ENCODE data around the gene LAMB1. TPM values are rescaled to one million over a fixed set of nuclear protein-coding genes. Genes with fewer than 3 reads are reported as not detected.

LAMB1 gene
- total RNA-seq, 1 experiment from 2014 or later, result 61.0 TPM

DNA sequence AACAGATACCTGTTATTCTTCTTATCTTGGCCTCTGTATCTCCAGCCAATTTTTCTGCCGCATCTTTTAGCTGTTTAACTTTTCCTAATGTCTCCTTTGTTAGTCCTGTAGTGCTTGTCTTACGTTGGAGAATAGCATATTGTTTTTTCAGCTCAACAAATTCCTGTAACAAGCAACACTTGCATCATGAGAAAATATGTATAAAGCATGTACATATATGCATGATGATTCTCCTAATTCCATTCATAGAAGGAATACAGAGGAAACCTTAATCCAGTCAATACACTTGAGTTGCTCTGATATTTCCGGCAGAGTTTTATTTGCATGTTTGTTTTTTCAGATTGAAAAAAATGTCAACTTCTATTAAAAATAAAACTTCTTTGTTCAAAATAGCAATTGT, 26.1 kb upstream of the LAMB1 start:
- Histone ChIP-seq H3K4me3 (ENCODE audit: insufficient read depth, low read depth, low read length) (no peak overlapping the region), H3K36me3 (replicated peaks; ENCODE audit: control insufficient read depth, insufficient read depth, low read length) (no peaks in the 10 kb centered on the region), H3K27me3 (ENCODE audit: control insufficient read depth, insufficient read depth, low read length) (no peaks in the 10 kb centered on the region)
- no peak for DNase-seq

GRCh38 chr7:108028111-108028510, 25.1 kb upstream of the LAMB1 start:
- H3K27me3 ChIP-seq (ENCODE audit: control insufficient read depth, insufficient read depth, low read length), result no peaks in the 10 kb centered on the region
- H3K36me3 ChIP-seq (replicated peaks; ENCODE audit: control insufficient read depth, insufficient read depth, low read length), result no peaks in the 10 kb centered on the region
- DNase-seq, result no peak

DNA sequence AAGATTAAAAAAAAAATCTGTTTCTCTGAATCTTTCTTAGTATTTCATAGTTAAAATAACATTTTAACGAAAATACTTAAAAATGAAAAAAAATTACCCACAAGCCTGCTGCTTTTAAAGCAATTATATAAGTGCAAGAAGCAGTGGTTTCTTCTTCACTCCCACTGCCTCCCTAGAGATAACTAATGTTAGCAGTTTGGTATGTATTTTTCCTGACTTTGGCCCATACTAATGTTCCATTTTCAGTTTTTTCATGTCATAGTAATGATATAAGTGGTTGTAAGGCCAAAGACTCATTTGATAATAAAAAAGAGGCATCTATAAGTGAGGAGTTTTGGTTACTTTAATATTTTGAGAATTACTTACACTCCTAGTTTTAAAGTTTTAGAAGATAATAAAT, 24.3 kb upstream of the LAMB1 start:
- no peaks in the 10 kb centered on the region for H3K36me3 ChIP-seq (replicated peaks; ENCODE audit: control insufficient read depth, insufficient read depth, low read length)
- H3K27me3 ChIP-seq (ENCODE audit: control insufficient read depth, insufficient read depth, low read length), result no peaks in the 10 kb centered on the region
- no peak overlapping the region for H3K4me3 ChIP-seq (ENCODE audit: insufficient read depth, low read depth, low read length)
- DNase-seq, result no peak

More at GRCh38 chr7:108028111-108028510, 25.1 kb upstream of the LAMB1 start:
- no peak overlapping the region for H3K4me3 ChIP-seq (ENCODE audit: insufficient read depth, low read depth, low read length)

GRCh38 chr7:108026647-108027046, 23.7 kb upstream of the LAMB1 start:
- no peak for DNase-seq
- H3K4me3 ChIP-seq (ENCODE audit: insufficient read depth, low read depth, low read length), result no peak overlapping the region
- no peaks in the 10 kb centered on the region for H3K36me3 ChIP-seq (replicated peaks; ENCODE audit: control insufficient read depth, insufficient read depth, low read length)
- no peaks in the 10 kb centered on the region for H3K27me3 ChIP-seq (ENCODE audit: control insufficient read depth, insufficient read depth, low read length)

DNA sequence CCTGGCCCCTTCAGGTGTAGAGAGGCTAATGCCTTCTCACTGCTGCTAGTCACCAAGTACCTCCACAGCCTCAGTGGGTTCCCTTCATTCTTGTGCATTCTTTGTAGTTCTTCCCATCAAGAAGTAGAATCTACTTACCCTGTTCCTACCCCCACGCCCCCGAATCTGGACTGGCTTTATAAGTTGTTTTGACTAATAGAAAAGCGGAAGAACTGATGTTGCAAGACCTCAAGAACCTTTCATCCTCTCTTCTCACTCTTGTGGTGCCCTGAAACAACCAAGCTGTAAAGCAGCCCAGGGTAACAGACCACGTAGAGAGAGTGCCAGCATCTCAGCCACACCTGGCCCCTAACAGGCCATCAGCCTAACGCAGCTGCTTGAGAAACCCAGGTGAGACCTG, 23.2 kb upstream of the LAMB1 start:
- DNase-seq, result no peak
- no peak overlapping the region for H3K4me3 ChIP-seq (ENCODE audit: insufficient read depth, low read depth, low read length)
- H3K27me3 ChIP-seq (ENCODE audit: control insufficient read depth, insufficient read depth, low read length), result no peaks in the 10 kb centered on the region
- no peaks in the 10 kb centered on the region for H3K36me3 ChIP-seq (replicated peaks; ENCODE audit: control insufficient read depth, insufficient read depth, low read length)

DNA sequence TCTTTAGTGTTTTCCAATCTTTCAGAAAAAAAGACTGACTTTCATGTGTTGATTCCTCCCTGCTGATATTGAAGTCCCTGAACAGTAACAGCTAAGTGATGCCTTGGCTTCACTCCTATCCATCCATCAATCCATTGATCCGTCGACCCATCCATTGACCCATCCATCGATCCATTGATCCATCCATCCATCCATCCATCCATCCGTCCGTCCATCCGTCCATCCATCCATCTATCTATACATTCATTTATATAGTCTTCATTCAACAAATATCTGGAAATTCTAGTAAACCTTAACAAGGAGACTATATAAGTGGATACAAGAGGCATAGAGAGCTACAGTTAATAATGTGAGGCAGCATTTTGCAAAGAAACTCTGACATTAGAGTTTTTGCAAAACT, 21.6 kb upstream of the LAMB1 start:
- no peak for DNase-seq
- Histone ChIP-seq H3K27me3 (ENCODE audit: control insufficient read depth, insufficient read depth, low read length) (no peaks in the 10 kb centered on the region), H3K36me3 (replicated peaks; ENCODE audit: control insufficient read depth, insufficient read depth, low read length) (no peaks in the 10 kb centered on the region), H3K4me3 (ENCODE audit: insufficient read depth, low read depth, low read length) (no peak overlapping the region)

DNA sequence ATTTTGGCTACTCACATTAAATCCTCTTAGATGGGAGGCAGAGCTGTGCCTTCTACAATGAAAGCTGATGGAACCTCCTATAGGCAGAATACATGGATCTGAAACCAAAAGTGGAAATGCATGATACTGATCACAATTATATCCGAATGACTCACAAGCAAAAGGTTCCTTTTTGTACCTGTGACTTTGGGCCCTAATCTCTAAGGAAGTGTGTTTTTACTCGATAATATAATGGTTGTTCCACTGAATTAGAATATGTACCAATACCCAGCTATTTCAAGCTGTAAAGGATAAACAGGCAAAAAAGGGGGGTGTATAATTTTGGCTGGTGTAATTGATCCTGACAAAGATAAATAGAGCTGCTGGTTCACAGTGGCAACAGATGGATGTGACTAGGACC, 17.6 kb upstream of the LAMB1 start:
- Histone ChIP-seq H3K4me3 (ENCODE audit: insufficient read depth, low read depth, low read length) (no peak overlapping the region), H3K27me3 (ENCODE audit: control insufficient read depth, insufficient read depth, low read length) (no peaks in the 10 kb centered on the region), H3K36me3 (replicated peaks; ENCODE audit: control insufficient read depth, insufficient read depth, low read length) (no peaks in the 10 kb centered on the region)
- no peak for DNase-seq

GRCh38 chr7:108018668-108019067, 15.7 kb upstream of the LAMB1 start:
- Histone ChIP-seq H3K4me3 (ENCODE audit: insufficient read depth, low read depth, low read length) (no peak overlapping the region), H3K36me3 (replicated peaks; ENCODE audit: control insufficient read depth, insufficient read depth, low read length) (no peaks in the 10 kb centered on the region), H3K27me3 (ENCODE audit: control insufficient read depth, insufficient read depth, low read length) (no peaks in the 10 kb centered on the region)
- no peak for DNase-seq

DNA sequence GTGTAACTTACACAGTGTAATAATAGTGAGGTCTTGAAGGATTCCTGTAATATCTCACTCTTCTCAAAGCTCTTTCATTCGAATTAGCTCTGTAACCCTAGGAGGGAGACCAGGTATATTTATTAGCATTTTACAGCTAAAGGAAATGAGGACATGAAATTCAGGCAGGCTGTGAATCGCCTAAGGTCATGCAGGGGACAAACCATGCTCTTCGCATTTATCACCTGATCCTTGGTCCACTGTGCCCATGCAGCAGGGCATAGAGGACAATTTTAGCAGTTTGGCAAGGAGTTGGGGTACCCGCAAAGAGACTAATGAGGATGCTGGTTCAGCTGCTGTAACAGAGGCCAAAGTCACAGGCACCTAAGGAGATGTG, 14.8 kb upstream of the LAMB1 start:
- Histone ChIP-seq H3K36me3 (replicated peaks; ENCODE audit: control insufficient read depth, insufficient read depth, low read length) (no peaks in the 10 kb centered on the region), H3K4me3 (ENCODE audit: insufficient read depth, low read depth, low read length) (no peak overlapping the region), H3K27me3 (ENCODE audit: control insufficient read depth, insufficient read depth, low read length) (no peaks in the 10 kb centered on the region)
- no peak for DNase-seq

DNA sequence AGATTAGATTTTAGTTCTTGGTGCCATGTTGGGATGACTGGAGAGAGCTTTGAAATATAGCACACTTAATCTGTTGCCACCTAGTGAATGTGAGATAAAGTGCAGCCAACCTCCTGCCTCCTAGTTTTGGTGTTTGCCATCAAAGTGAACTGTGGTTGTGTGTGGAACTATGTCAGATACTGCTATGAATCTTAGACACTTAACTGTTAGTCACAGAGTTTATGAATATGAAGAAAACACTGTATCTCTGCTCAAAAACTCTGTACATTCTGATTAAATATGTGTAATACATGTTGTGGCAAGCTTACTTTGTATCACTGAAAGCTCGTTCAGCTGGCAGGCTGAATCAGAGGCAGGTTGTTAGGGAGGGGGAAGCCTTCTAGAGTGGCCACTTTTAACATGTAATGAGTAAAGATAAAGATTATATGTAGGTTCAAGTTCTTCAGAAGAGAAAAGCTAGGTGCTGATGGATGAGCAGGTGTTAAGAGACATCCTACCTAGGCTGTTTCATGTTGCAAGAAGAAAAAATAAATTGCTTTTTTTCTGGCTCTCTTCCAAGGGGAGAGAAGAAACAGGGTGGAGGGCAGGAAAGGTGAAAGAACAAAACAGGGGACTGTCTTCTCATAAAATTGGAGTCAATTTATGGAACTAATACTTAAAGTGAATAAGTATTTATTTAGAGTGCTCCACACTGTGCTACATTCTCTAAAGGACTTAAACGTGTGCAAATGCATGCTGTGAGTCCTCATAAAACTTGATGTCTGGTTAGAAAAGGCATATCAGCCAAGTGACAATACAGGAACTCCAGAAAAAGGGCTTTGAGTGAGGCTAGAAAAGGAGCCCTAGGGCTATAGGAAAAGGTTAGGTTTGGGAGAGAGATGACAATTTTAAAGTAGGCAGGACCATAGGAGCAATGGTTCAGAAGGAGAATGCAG, 14.1 kb upstream of the LAMB1 start:
- H3K4me3 ChIP-seq (ENCODE audit: insufficient read depth, low read depth, low read length), result no peak overlapping the region
- no peaks in the 10 kb centered on the region for H3K36me3 ChIP-seq (replicated peaks; ENCODE audit: control insufficient read depth, insufficient read depth, low read length)
- peak; percentile 8 for DNase-seq
- no peaks in the 10 kb centered on the region for H3K27me3 ChIP-seq (ENCODE audit: control insufficient read depth, insufficient read depth, low read length)

- H3K4me3 ChIP-seq (ENCODE audit: insufficient read depth, low read depth, low read length), result no peak overlapping the region
- no peak for DNase-seq
- H3K27me3 ChIP-seq (ENCODE audit: control insufficient read depth, insufficient read depth, low read length), result no peaks in the 10 kb centered on the region
- no peaks in the 10 kb centered on the region for H3K36me3 ChIP-seq (replicated peaks; ENCODE audit: control insufficient read depth, insufficient read depth, low read length)
Measured at GRCh38 chr7:108015740-108016139, 12.8 kb upstream of the LAMB1 start.

- DNase-seq, result no peak
- H3K4me3 ChIP-seq (ENCODE audit: insufficient read depth, low read depth, low read length), result no peak overlapping the region
- H3K36me3 ChIP-seq (replicated peaks; ENCODE audit: control insufficient read depth, insufficient read depth, low read length), result no peaks in the 10 kb centered on the region
- no peaks in the 10 kb centered on the region for H3K27me3 ChIP-seq (ENCODE audit: control insufficient read depth, insufficient read depth, low read length)
Measured at GRCh38 chr7:108014747-108015682, 12.1 kb upstream of the LAMB1 start.

DNA sequence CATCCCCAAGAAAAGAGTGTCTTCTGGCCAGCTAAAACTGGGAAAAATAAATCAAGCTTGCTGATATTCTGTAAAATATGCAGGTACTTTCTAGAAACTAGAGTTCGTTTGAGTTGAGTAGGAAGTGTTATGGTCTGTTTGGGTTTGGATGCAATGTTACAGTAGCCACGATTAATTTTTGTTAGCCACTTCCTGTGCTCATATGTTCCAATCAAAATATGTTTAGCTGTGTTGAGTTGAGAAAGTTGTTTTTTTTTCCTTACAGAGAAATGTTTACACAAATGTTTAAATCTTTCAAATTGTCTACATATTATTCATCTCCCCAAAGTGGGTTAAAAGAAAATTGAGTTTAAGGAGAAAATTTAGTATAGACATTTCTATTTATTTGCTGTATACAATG, 11.3 kb upstream of the LAMB1 start:
- DNase-seq, result no peak
- Histone ChIP-seq H3K27me3 (ENCODE audit: control insufficient read depth, insufficient read depth, low read length) (no peaks in the 10 kb centered on the region), H3K4me3 (ENCODE audit: insufficient read depth, low read depth, low read length) (no peak overlapping the region), H3K36me3 (replicated peaks; ENCODE audit: control insufficient read depth, insufficient read depth, low read length) (no peaks in the 10 kb centered on the region)

GRCh38 chr7:108012499-108013430, 9.8 kb upstream of the LAMB1 start:
- Histone ChIP-seq H3K4me3 (ENCODE audit: insufficient read depth, low read depth, low read length) (no peak overlapping the region), H3K36me3 (replicated peaks; ENCODE audit: control insufficient read depth, insufficient read depth, low read length) (no peaks in the 10 kb centered on the region), H3K27me3 (ENCODE audit: control insufficient read depth, insufficient read depth, low read length) (no peaks in the 10 kb centered on the region)
- DNase-seq, result no peak
